Liver (tissue), 3 donors: ENCODE data around the gene ATP6V0E2.

Experiments
- ATF3 ChIP-seq: IDR thresholded peaks from 2 replicates; pipeline ENCODE4 v1.6.1; 2016; ENCODE audit warnings: antibody characterized with exemption
- CTCF ChIP-seq: fragments of 150-350 bp; IDR thresholded peaks from 2 replicates; pipeline ENCODE4 v1.5.1; 2017; ENCODE audit warnings: improper control_type of control experiment, low read depth, low read length; ENCODE audit not compliant: missing input control
- EGR1 ChIP-seq, 2 donors: IDR thresholded peaks; 2 replicates each; pipeline ENCODE4 v1.6.1; 2016 to 2018; ENCODE audit warnings: antibody characterized with exemption in 2 of 2, low read depth in 2 of 2
- GABPA ChIP-seq, 2 donors: IDR thresholded peaks in 1 of 2; conservative IDR thresholded peaks in 1 of 2; 2 replicates each; pipeline ENCODE4 v1.6.1; 2016; ENCODE audit warnings: antibody characterized with exemption in 2 of 2, mild to moderate bottlenecking in 1 of 2, moderate library complexity in 1 of 2
- HNF4A ChIP-seq, 2 donors: conservative IDR thresholded peaks; 2 replicates each; pipeline ENCODE4 v1.6.1; 2016; ENCODE audit warnings: antibody characterized with exemption in 2 of 2, mild to moderate bottlenecking in 2 of 2
- JUND ChIP-seq, 2 donors: IDR thresholded peaks; 2 replicates each; pipeline ENCODE4 v1.6.1; 2016; ENCODE audit warnings: antibody characterized with exemption in 2 of 2
- MAX ChIP-seq: IDR thresholded peaks from 2 replicates; pipeline ENCODE4 v1.6.1; 2016; ENCODE audit warnings: antibody characterized with exemption
- REST ChIP-seq: IDR thresholded peaks from 2 replicates; pipeline ENCODE4 v1.6.1; 2016; ENCODE audit warnings: antibody characterized with exemption, mild to moderate bottlenecking
- RXRA ChIP-seq, 2 donors: IDR thresholded peaks; 2 replicates each; pipeline ENCODE4 v1.6.1; 2017 to 2018; ENCODE audit warnings: antibody characterized with exemption in 2 of 2, mild to moderate bottlenecking in 1 of 2
- TAF1 ChIP-seq: conservative IDR thresholded peaks from 2 replicates; pipeline ENCODE4 v1.6.1; 2016; ENCODE audit warnings: antibody characterized with exemption, mild to moderate bottlenecking
- YY1 ChIP-seq: IDR thresholded peaks from 2 replicates; pipeline ENCODE4 v1.6.1; 2016; ENCODE audit warnings: antibody characterized with exemption, mild to moderate bottlenecking
- ZBTB33 ChIP-seq: IDR thresholded peaks from 2 replicates; pipeline ENCODE4 v1.6.1; 2016; ENCODE audit warnings: antibody characterized with exemption
- donor health status: healthy.
- donor health status: healthy.

- TF ChIP-seq ATF3 (no peak), CTCF (no peak), GABPA (IDR thresholded peaks at IDR 0.05 in 1 of 2, conservative IDR thresholded peaks at IDR 0.05 in 1 of 2) (no peak), EGR1 (IDR thresholded peaks at IDR 0.05; ENCODE audit: low read depth in 2 of 2) (no peak), RXRA (IDR thresholded peaks at IDR 0.05) (no peak), MAX (no peak), YY1 (no peak), TAF1 (no peak), JUND (IDR thresholded peaks at IDR 0.05) (no peak), REST (no peak), ZBTB33 (no peak), HNF4A (conservative IDR thresholded peaks at IDR 0.05) (no peak)
These were observed 6.9 kb upstream of the ATP6V0E2 start for GRCh38 chr7:149866779-149867447.
